ENCODE data around the gene G3BP2. TPM values are rescaled to one million over a fixed set of nuclear protein-coding genes. Genes with fewer than 3 reads are reported as not detected.
"Not testable (repeated sequence)": the region's sequence is repeated elsewhere in the genome, so short reads cannot be mapped to it uniquely, and the experiment has no call there.

The G3BP2 gene
- 57.6 and 117 TPM in 2 replicates for polyA plus RNA-seq (2011; rRNA removed)
- 34.3 and 41.0 TPM in 2 replicates for polyA minus RNA-seq (2011; rRNA and poly(A)+ RNA removed)

GRCh38 chr4:75673027-75673958, at the start of gene G3BP2:
G3BP2 (minus strand) TSS chr4:75673411; CDS start chr4:75662025, 11,386 bp downstream.
- Histone ChIP-seq H3K4me3 (ENCODE audit: low read depth, low read length) (peak within 1 kb of the TSS; percentile 89), H3K36me3 (ENCODE audit: control insufficient read depth, insufficient read depth, low read length) (no peaks in the 10 kb centered on the region), H3K27me3 (ENCODE audit: control insufficient read depth, insufficient read depth, low read length) (no peaks in the 10 kb centered on the region)
- ChIA-PET POLR2A (interaction anchor here (0.6 kb wide), 1 partner anchor 79 kb away, joined by 4 read pairs; no protein-coding TSS in a partner anchor), CTCF (interaction anchor here (2.2 to 2.7 kb wide), 2 partner anchors 51 kb away, joined by 9 to 12 read pairs; partner anchors contain the start of gene USO1)
- DNase-seq (ENCODE audit: low read depth) = peak; percentile 90
- no peak for TF ChIP-seq CTCF (IDR thresholded peaks at IDR 0.05; ENCODE audit: insufficient read depth, low read depth, low read length)

- ChIA-PET CTCF (interaction anchor here (0.8 to 2.9 kb wide), 7 partner anchors 7 to 125 kb away, joined by 3 to 25 read pairs (median 4); no protein-coding TSS in a partner anchor), POLR2A (no interaction called here)
- no peak overlapping the region for H3K4me3 ChIP-seq (ENCODE audit: low read depth, low read length)
- H3K27me3 ChIP-seq (ENCODE audit: control insufficient read depth, insufficient read depth, low read length) = no peaks in the 10 kb centered on the region
- no peak for TF ChIP-seq CTCF (IDR thresholded peaks at IDR 0.05; ENCODE audit: insufficient read depth, low read depth, low read length)
- DNase-seq (ENCODE audit: low read depth) = no peak
- H3K36me3 ChIP-seq (ENCODE audit: control insufficient read depth, insufficient read depth, low read length) = no peaks in the 10 kb centered on the region
Measured at GRCh38 chr4:75722417-75722816, 49.2 kb upstream of the G3BP2 start.

GRCh38 chr4:75718529-75718928, 45.3 kb upstream of the G3BP2 start:
- Histone ChIP-seq H3K36me3 (ENCODE audit: control insufficient read depth, insufficient read depth, low read length) (no peaks in the 10 kb centered on the region), H3K4me3 (ENCODE audit: low read depth, low read length) (no peak overlapping the region), H3K27me3 (ENCODE audit: control insufficient read depth, insufficient read depth, low read length) (no peaks in the 10 kb centered on the region)
- no peak for TF ChIP-seq CTCF (IDR thresholded peaks at IDR 0.05; ENCODE audit: insufficient read depth, low read depth, low read length)
- no peak for DNase-seq (ENCODE audit: low read depth)
- ChIA-PET POLR2A (no interaction called here), CTCF (interaction anchor here (0.6 kb wide), 1 partner anchor 59 kb away, joined by 3 read pairs; no protein-coding TSS in a partner anchor)

- ChIA-PET POLR2A (no interaction called here), CTCF (interaction anchor here (0.8 to 1.0 kb wide), 2 partner anchors 48 to 64 kb away, joined by 3 to 4 read pairs; no protein-coding TSS in a partner anchor)
- Histone ChIP-seq H3K4me3 (ENCODE audit: low read depth, low read length) (no peak overlapping the region), H3K36me3 (ENCODE audit: control insufficient read depth, insufficient read depth, low read length) (no peaks in the 10 kb centered on the region), H3K27me3 (ENCODE audit: control insufficient read depth, insufficient read depth, low read length) (no peaks in the 10 kb centered on the region)
- no peak for TF ChIP-seq CTCF (IDR thresholded peaks at IDR 0.05; ENCODE audit: insufficient read depth, low read depth, low read length)
- no peak for DNase-seq (ENCODE audit: low read depth)
Measured at GRCh38 chr4:75717408-75717807, 44.2 kb upstream of the G3BP2 start.

- POLR2A ChIA-PET = not testable (repeated sequence)
Measured at GRCh38 chr4:75716054-75716453, 42.8 kb upstream of the G3BP2 start.

More at GRCh38 chr4:75716054-75716453, 42.8 kb upstream of the G3BP2 start:
- H3K27me3 ChIP-seq (ENCODE audit: control insufficient read depth, insufficient read depth, low read length); H3K36me3 ChIP-seq (ENCODE audit: control insufficient read depth, insufficient read depth, low read length); DNase-seq (ENCODE audit: low read depth); H3K4me3 ChIP-seq (ENCODE audit: low read depth, low read length): not testable (repeated sequence)
- CTCF ChIA-PET = interaction anchor here (0.7 to 2.0 kb wide), 3 partner anchors 8 to 132 kb away, joined by 5 to 25 read pairs (median 9); partner anchors contain the start of gene USO1

Measured in BJ (cell line).